Activated CD8-positive, alpha-beta memory T cell treated with anti-CD3 and anti-CD28 coated beads, Interleukin-2, amount 50 U/mL, for 48 hours (primary cell): ENCODE measurements around the gene GAPVD1.
"Not testable (repeated sequence)": the region's sequence is repeated elsewhere in the genome, so short reads cannot be mapped to it uniquely, and the experiment has no call there.

Experiments used
- DNase-seq: peaks from one replicate; pipeline ENCODE4 v3.0.0-alpha.2; 2020

Gene GAPVD1

GRCh38 chr9:125261501-125262293 is at the start of gene GAPVD1:
Gene GAPVD1 (plus strand): TSS chr9:125261826. CDS start chr9:125298922, 37,096 bp downstream.
- peak; percentile 97 for DNase-seq

- no peak for DNase-seq
Observed at GRCh38 chr9:125214186-125214585, 47.4 kb upstream of the GAPVD1 start.

- DNase-seq = no peak
Observed at GRCh38 chr9:125218621-125219020, 43.0 kb upstream of the GAPVD1 start.

- DNase-seq = not testable (repeated sequence)
Observed at GRCh38 chr9:125224858-125225257, 36.8 kb upstream of the GAPVD1 start.

- DNase-seq = no peak
Observed at GRCh38 chr9:125227761-125228160, 33.9 kb upstream of the GAPVD1 start.

GRCh38 chr9:125233678-125234077 is 27.9 kb upstream of the GAPVD1 start:
- no peak for DNase-seq

GRCh38 chr9:125234099-125234498 is 27.5 kb upstream of the GAPVD1 start:
- not testable (repeated sequence) for DNase-seq

GRCh38 chr9:125235804-125236519 is 25.7 kb upstream of the GAPVD1 start:
- DNase-seq = no peak

GRCh38 chr9:125236520-125237159 is 25.0 kb upstream of the GAPVD1 start:
- not testable (repeated sequence) for DNase-seq

- DNase-seq = no peak
Observed at GRCh38 chr9:125238127-125238914, 23.3 kb upstream of the GAPVD1 start.

- DNase-seq = no peak
Observed at GRCh38 chr9:125238915-125239446, 22.6 kb upstream of the GAPVD1 start.

GRCh38 chr9:125239631-125240597 is 21.7 kb upstream of the GAPVD1 start:
- no peak for DNase-seq

GRCh38 chr9:125240649-125240999 is 21.0 kb upstream of the GAPVD1 start:
- peak; percentile 74 for DNase-seq

- peak; percentile 100 for DNase-seq
Observed at GRCh38 chr9:125241000-125241862, 20.4 kb upstream of the GAPVD1 start, which contains the start of gene HSPA5. Gene HSPA5 (minus strand): TSS chr9:125241343. CDS start chr9:125241126, 217 bp downstream.

GRCh38 chr9:125241863-125242739 is 19.5 kb upstream of the GAPVD1 start:
- peak; percentile 76 for DNase-seq

GRCh38 chr9:125243792-125244260 is 17.8 kb upstream of the GAPVD1 start:
- no peak for DNase-seq

GRCh38 chr9:125246261-125246667 is 15.4 kb upstream of the GAPVD1 start:
- DNase-seq = no peak

GRCh38 chr9:125254231-125254630 is 7.4 kb upstream of the GAPVD1 start:
- no peak for DNase-seq

- no peak for DNase-seq
Observed at GRCh38 chr9:125255781-125256391, 5.7 kb upstream of the GAPVD1 start.
